NCI-H524 treated with DMSO at 0.1 percent for 48 hours (cell line): Measurements from ENCODE around the gene NKX2-8.
A peak's percentile ranks its signal among the peaks of the same experiment; 100 is the strongest.
"Not testable (repeated sequence)": the region's sequence is repeated elsewhere in the genome, so short reads cannot be mapped to it uniquely, and the experiment has no call there.

ENCODE experiments used
- DNase-seq: peaks from one replicate; lab custom pipeline; 2025; lab: John Stamatoyannopoulos, UW

NKX2-8 gene

GRCh38 chr14:36580141-36580855 lies 2.1 kb downstream of the NKX2-8 start:
- no peak for DNase-seq

DNA sequence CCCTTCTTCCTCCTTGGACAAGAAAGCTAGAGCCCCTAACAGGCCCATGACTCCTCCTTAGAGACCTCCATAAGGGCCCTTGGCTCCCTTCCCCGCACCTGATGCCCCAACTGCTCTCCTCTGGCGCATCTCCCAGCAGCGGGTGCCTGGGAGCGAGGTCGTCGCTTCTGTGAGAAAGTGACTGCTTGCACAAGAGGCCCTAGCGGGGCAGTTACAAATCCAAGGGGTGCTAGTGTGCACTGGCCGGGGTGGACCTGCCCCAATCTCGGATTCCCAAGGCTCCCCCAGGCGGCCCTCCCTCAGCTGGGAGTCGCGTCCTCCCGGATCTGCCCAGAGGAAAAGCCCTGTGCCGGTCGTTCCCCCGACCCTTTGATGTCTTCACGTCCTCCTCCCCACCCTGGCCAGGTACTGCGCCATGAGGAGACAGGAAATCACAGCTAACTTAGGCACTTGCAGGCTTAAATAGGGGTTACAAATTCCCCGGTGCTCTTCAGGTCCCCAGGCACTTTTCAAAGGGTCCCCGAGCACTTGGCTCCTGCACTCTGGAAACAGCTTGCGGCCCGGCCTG lies 2.8 kb downstream of the NKX2-8 start:
- no peak for DNase-seq

- DNase-seq = no peak
These were observed 3.3 kb downstream of the NKX2-8 start for GRCh38 chr14:36579001-36579555.

GRCh38 chr14:36570065-36570464 lies 12.3 kb downstream of the NKX2-8 start:
- DNase-seq = no peak

DNA sequence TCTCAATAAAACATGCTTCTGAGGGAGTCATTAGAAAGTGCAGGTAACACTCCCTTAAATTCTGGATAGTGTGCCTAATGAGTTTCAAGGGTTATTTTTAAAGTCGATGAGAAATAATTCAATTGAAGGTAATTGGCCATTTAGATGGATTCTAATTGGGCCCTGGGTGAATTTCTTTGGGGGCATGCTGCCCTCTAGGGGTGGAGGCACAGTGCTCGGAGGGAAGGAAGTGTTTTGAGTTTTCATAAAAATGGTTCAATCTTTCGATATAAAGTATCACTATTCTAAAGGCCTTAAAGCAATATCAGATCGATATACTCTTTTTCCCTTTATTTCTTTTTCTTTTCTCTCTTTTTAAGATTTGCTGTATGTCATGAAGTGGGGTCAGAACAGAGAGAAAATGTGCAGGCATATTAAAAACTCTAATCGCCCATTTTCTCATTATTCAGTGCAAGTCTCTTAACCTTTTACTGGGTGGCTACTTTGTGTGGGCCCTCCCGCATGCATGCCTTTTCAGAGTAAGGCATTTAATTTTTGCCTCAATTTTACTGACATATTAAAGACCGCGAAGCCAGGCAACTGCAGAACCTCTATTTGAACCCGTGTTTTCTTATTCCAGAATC lies 25.5 kb downstream of the NKX2-8 start:
- peak; percentile 17 for DNase-seq

DNA sequence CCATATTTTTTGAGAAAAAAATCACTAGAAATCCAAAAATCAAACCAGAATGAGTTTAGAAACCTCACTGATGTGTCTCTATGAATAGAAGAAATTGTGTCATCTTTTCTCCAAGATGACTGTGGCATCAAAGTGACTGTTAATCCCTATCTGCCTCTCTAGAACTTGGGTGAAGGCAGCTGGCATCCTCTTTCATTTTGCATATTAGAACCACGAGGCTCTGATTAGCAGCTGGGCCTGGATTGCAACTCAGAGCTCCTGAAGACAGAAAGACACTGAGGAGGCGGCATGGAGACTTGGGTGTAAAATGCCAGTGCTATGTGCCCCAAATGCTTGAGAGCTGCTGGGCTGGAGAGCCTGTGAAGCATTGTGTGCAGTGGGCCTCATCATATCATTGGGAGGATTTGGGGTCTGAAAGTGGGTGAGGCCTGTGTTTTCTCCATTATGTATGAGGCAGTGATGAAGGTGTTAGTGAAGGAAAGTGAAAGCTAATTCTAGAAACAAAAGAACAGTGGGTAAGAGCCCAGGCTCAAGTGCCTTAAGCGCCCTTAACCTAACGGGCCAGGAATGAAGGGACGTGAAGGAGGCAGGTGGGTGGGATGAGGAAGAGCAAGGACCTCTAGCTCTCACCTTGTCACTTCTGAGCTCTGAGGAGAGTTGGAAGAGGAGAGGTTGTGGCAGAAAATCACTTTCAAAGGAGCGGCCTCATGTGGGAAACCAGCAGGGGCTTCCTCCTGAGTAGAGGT lies 26.2 kb downstream of the NKX2-8 start:
- DNase-seq = peak; percentile 61

DNA sequence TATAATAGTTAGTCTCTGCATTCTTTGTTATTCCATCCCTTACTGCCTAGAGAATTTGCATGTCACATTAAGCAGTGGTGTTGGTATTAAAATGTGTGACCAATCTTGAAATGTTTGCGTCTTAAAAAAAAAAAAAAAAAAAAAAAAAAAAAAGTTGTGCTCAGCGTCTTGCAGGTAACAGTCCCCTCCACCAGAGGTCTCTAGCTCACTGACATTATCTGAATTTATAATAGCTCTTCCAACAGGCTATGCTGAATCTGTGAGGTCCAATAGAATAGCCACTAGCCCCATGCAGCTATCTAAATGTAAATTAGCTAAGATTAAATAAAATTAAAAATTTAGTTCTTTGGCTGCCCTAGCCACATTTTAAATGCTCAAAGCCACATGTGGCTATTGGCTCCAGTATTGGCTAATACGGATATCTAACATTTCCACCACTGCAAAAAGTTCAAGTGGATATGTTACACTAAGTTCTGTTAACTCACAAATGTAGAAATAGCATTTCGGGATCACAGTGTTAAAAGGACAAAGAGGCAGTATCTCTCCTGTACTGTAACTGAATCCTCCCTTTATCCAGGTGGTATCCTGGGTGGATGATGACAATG lies 28.7 kb downstream of the NKX2-8 start:
- peak; percentile 57 for DNase-seq

GRCh38 chr14:36550899-36551298 lies 31.5 kb downstream of the NKX2-8 start:
- DNase-seq = no peak

DNA sequence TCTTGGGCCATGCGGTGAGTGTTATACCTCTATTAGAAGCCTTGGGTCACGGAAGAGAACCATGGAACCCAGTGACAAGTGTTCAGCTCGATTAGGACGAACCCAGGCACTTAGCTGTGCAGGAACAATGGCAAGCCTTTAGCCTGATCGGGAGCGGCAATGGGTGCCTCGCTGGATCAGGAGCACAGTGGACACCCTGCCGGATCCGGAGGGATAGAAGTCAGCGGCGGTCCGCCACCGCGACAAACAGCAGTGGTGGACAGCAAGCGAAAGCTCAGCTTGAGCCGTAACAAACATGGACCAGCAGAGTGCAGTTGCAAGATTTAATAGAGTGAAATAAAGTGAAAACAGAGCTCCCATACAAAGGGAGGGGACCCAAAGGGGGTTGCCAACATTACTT lies 38.1 kb downstream of the NKX2-8 start:
- DNase-seq = not testable (repeated sequence)

GRCh38 chr14:36538051-36538450 lies 44.4 kb downstream of the NKX2-8 start:
- no peak for DNase-seq
